HG03558 (cell line): ENCODE results near the gene RNF44.
"Not testable (repeated sequence)": the region's sequence is repeated elsewhere in the genome, so short reads cannot be mapped to it uniquely, and the experiment has no call there.

Experiments
- ATAC-seq: cut with Tn5 transposase; IDR thresholded peaks from one replicate; pipeline ENCODE4 v1.9.1; 2021; ENCODE audit warnings: moderate number of reproducible peaks; ENCODE audit not compliant: unreplicated experiment; ENCODE audit errors: extremely low read depth

RNF44 gene

GRCh38 chr5:176487160-176487559 is 50.0 kb downstream of the RNF44 start:
- not testable (repeated sequence) for ATAC-seq

DNA sequence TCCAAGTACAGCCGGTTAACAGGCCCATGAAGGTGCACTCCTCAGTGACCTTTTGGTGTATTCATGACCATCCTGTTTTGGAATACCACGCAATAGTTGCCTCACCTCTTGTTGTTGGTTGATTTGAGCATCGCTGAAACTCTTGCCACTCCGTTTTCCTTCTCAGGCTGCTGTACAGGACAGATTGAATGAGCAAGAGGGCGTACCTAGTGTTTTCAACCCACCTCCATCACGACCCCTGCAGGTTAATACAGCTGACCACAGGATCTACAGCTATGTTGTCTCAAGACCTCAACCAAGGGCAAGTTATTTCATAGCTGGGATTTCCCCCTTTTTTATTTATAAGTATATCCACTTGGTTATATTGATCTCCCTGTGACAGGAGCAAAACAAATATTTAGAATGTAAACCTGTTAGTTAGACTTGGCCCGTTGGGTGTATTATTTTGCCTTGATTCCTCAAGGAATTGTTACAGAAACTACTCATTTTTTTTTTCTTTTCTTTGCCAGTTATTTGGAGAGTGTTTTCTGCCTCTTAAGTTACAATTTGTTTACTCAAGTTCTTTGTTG is 50.9 kb downstream of the RNF44 start:
- ATAC-seq: no peak

DNA sequence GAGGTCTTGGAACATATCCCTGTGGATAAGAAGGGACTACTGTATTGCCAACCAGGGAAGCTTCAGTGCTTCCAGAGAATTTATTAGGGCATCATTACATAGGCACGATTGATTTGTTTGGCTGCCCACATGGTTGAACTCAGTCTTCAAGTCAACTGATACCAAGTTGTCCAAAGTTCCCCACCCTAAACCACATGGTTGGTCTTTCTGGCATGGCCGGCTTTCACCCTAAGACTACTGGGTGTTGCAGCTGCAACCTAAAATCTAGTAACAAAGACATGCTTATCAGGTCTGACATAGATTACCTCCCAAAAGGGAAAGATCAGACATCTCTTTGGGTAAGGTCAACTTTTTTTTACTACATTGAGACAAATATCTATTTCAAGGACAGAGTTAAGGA is 52.0 kb downstream of the RNF44 start:
- no peak for ATAC-seq

DNA sequence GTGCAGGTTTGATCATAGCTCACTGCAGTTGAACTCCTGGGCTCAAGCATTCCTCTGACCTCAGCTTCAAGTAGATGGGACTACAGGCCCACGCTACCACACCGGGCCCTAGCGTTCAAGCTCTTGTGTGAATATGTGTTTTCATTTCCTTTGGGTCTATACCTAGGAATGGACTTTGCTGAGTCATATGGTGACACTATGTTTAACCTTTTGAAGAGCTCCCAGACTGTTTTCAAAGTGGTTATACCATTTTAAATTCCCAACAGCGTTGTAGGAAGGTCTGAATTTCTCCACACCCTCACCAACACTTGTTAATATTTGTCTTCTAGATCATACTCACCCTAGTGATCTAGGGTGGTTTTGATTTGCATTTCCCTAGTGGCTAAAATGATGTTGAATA is 55.5 kb downstream of the RNF44 start:
- no peak for ATAC-seq
